Esophagus muscularis mucosa (tissue), 3 donors: ENCODE measurements around the gene SLC2A10.

Experiments used
- POLR2A ChIP-seq: fragments of 450-650 bp; IDR thresholded peaks from one replicate; pipeline ENCODE4 v1.6.1; 2017; ENCODE audit warnings: antibody characterized with exemption, moderate library complexity, mild to moderate bottlenecking, low read depth
- TF ChIP-seq, protein P1 (sequence below), 3 experiments: fragments of 200-600 bp in 2 of 3; fragments of 450-650 bp in 1 of 3; sonication (generic) in 2 of 3; IDR thresholded peaks; one replicate each; pipeline ENCODE4 v1.5.1; 2017 to 2019; ENCODE audit warnings: antibody characterized with exemption in 3 of 3, mild to moderate bottlenecking in 2 of 3, moderate library complexity in 1 of 3

DNA sequence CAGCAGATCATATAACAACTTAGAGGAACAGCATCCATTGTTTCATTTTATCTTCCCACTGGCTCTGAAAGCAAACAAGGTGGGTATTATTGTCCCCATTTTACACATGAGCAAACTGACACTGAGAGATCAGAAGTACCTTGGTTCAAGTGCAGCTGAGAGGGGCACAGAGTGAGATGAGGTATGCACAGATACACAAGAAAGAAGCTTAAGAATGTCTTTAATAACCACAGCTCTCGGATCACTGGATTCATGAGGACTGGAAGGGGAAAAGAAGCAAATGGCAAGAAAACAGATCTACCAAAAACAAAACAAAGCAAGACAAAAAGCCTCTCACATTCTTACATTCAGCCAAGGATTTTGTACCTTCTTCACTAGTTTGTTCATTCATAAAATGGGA, 10.6 kb downstream of the SLC2A10 start:
- TF ChIP-seq POLR2A = no peak
- TF ChIP-seq, protein P1, sequence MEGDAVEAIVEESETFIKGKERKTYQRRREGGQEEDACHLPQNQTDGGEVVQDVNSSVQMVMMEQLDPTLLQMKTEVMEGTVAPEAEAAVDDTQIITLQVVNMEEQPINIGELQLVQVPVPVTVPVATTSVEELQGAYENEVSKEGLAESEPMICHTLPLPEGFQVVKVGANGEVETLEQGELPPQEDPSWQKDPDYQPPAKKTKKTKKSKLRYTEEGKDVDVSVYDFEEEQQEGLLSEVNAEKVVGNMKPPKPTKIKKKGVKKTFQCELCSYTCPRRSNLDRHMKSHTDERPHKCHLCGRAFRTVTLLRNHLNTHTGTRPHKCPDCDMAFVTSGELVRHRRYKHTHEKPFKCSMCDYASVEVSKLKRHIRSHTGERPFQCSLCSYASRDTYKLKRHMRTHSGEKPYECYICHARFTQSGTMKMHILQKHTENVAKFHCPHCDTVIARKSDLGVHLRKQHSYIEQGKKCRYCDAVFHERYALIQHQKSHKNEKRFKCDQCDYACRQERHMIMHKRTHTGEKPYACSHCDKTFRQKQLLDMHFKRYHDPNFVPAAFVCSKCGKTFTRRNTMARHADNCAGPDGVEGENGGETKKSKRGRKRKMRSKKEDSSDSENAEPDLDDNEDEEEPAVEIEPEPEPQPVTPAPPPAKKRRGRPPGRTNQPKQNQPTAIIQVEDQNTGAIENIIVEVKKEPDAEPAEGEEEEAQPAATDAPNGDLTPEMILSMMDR (IDR thresholded peaks at IDR 0.05) = no peak
